ENCODE data around the gene KRTAP26-1. TPM values are rescaled to one million over a fixed set of nuclear protein-coding genes. Genes with fewer than 3 reads are reported as not detected.

The KRTAP26-1 gene
- total RNA-seq, 1 donor from 2014 or later, result not detected

DNA sequence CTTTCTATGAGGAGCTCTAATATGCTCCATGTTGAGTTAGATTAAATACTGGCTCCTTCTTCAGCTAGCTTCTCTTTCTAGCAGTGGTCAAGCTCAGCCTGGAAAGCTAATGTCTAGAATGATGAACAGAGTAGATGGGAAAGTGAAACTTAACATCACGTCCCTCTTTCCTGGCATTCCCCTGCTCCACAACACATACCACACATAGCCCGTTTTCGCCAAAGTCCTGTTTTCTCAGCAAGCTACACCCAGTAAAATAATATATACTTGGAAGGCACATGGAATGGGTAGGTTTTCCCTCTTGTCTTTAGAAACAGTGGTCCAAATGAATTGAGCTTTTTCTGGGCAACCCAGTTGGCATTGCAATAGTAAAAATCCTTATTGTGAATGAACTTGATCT, 13.6 kb upstream of the KRTAP26-1 start:
- intact Hi-C loops (cut with micrococcal nuclease), result no loop called here
- Mint-ChIP-seq H3K9me3 (no peaks in the 10 kb centered on the region), H3K27me3 (ENCODE audit: low read depth) (no peaks in the 10 kb centered on the region), H3K4me1 (ENCODE audit: low read depth) (no peaks in the 10 kb centered on the region), H3K27ac (no peak overlapping the region), H3K4me3 (ENCODE audit: low read depth) (no peak overlapping the region), H3K36me3 (ENCODE audit: low read depth) (no peaks in the 10 kb centered on the region)
- no peak for DNase-seq (ENCODE audit: low spot score)

DNA sequence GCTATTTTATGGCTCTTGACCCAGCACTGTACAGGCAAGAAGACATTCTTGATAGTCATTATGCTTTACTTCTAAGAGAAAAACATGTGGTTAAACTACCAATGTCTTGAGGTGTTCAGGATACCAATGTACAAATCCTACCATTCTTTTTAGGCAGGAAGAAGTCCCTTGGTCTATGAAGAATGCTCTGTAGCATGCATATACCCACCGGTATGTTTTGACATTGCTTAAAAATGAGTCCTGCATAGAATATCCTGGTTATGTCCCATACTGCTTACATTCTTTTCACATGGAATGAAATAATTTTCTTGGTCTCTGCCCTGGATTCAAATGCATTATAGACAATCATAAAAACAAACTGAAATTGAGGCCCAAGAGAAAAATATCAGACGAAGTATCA, 12.6 kb upstream of the KRTAP26-1 start:
- Mint-ChIP-seq H3K4me3 (ENCODE audit: low read depth) (no peak overlapping the region), H3K36me3 (ENCODE audit: low read depth) (no peaks in the 10 kb centered on the region)
- intact Hi-C loops (cut with micrococcal nuclease), result no loop called here

DNA sequence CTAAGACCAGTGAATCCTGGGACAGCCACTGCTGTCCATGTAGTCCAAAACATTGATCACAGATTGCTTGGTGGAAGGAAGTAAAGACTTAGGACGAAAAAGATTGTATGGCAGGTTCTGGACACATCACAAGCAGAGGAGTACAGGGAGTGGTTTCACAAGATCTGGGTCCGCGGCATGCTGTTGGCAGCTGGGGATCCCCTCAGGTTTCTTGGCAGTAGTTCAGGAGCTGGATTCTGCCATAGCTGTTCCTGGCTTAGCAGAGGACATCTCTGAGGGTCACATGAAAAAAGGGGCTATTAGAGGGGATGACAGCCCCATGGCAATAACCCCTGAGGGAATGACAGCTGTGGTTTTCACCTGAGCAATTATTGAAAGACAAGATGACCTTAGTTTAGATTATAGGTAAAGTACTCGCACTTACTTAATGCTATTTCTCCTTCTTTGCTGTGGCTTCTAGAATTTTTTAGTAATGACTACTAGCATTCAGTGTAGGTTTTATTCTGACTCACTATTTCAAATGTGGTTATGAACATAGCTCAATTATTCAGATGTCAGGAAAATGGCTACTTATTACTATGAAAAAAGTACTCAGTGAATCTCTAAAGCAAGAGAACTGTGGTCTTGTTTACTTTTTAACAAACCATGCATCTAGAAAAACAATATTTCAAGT, 9.2 kb upstream of the KRTAP26-1 start:
- Mint-ChIP-seq H3K4me3 (ENCODE audit: low read depth) (no peak overlapping the region), H3K4me1 (ENCODE audit: low read depth) (no peaks in the 10 kb centered on the region), H3K27ac (no peak overlapping the region), H3K9me3 (peaks cover 5% of the 10 kb centered on the region), H3K27me3 (ENCODE audit: low read depth) (no peaks in the 10 kb centered on the region), H3K36me3 (ENCODE audit: low read depth) (no peaks in the 10 kb centered on the region)
- DNase-seq (ENCODE audit: low spot score), result no peak
- intact Hi-C loops (cut with micrococcal nuclease), result no loop called here

More for the DNA sequence above, 12.6 kb upstream of the KRTAP26-1 start:
- no peaks in the 10 kb centered on the region for H3K4me1 Mint-ChIP-seq (ENCODE audit: low read depth)
- no peaks in the 10 kb centered on the region for H3K9me3 Mint-ChIP-seq
- H3K27ac Mint-ChIP-seq, result no peak overlapping the region
- DNase-seq (ENCODE audit: low spot score), result no peak
- no peaks in the 10 kb centered on the region for H3K27me3 Mint-ChIP-seq (ENCODE audit: low read depth)

DNA sequence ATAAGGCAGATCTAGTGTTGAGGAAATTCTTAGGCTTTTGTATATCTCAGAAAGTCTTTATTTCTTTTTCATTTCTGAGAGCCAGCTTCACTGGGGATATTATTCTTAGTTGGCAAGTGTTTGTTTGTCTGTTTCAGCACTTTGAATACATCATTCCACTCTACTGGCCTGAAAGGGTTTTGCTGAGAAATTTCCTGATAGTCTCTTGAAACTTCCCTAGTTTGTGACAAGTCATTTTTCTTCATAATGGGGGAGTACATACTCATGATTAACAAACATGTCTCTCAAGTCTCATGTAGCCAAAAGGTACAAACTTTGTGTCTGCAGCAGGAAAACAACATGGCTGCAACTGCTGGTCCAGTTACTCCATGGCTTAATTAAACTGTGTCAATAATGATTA, 6.3 kb upstream of the KRTAP26-1 start:
- Mint-ChIP-seq H3K9me3 (peaks cover 5% of the 10 kb centered on the region), H3K27me3 (ENCODE audit: low read depth) (no peaks in the 10 kb centered on the region), H3K4me1 (ENCODE audit: low read depth) (no peaks in the 10 kb centered on the region), H3K36me3 (ENCODE audit: low read depth) (no peaks in the 10 kb centered on the region), H3K27ac (no peak overlapping the region), H3K4me3 (ENCODE audit: low read depth) (no peak overlapping the region)
- no peak for DNase-seq (ENCODE audit: low spot score)
- intact Hi-C loops (cut with micrococcal nuclease), result no loop called here

DNA sequence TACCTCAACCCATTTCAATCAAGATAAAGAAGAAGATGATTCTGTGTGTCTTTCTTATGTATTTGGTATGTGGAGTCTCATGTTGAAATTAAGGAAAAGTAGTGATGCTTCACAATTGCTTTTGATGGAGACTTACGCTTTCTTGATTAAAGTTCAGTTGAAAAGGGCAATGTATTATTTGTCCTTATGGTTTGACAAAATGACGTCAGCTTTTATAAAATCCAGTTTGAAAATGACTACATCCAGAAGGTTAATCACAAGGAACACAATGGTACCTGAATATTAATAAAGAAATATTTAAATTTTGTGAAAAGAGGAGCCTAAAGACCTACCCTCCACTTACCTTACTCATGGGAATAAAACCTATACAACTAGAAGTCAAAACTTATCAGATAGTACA, 4.4 kb downstream of the KRTAP26-1 start:
- H3K4me3 Mint-ChIP-seq (ENCODE audit: low read depth), result no peak overlapping the region

DNA sequence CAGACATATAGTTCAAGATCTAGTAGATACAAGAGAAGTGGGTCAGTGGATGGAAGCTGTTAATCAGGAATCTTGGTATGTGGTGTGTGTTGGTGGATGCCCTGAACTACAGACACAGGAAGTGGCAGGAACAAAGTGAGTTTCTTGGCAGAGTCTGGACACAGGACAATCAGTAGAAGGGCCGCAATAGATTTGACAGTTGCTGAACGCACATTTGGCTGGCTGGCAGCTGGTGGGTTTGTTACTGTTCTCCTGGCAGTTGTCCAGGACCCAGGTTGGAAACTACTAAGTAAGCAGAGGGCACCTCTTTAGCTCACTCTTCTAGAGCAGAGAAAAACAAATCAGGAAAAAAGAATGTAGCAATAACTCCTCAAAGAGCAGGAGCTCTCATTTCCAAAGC, 13.2 kb downstream of the KRTAP26-1 start:
- Mint-ChIP-seq H3K9me3 (no peaks in the 10 kb centered on the region), H3K36me3 (ENCODE audit: low read depth) (no peaks in the 10 kb centered on the region), H3K4me1 (ENCODE audit: low read depth) (no peaks in the 10 kb centered on the region), H3K27me3 (ENCODE audit: low read depth) (no peaks in the 10 kb centered on the region), H3K27ac (no peak overlapping the region), H3K4me3 (ENCODE audit: low read depth) (no peak overlapping the region)
- DNase-seq (ENCODE audit: low spot score), result no peak
- intact Hi-C loops (cut with micrococcal nuclease), result no loop called here

More for the DNA sequence above, 4.4 kb downstream of the KRTAP26-1 start:
- no peaks in the 10 kb centered on the region for H3K4me1 Mint-ChIP-seq (ENCODE audit: low read depth)
- no peak for DNase-seq (ENCODE audit: low spot score)
- H3K27ac Mint-ChIP-seq, result no peak overlapping the region
- H3K9me3 Mint-ChIP-seq, result no peaks in the 10 kb centered on the region
- H3K27me3 Mint-ChIP-seq (ENCODE audit: low read depth), result no peaks in the 10 kb centered on the region
- intact Hi-C loops (cut with micrococcal nuclease), result no loop called here
- no peaks in the 10 kb centered on the region for H3K36me3 Mint-ChIP-seq (ENCODE audit: low read depth)

DNA sequence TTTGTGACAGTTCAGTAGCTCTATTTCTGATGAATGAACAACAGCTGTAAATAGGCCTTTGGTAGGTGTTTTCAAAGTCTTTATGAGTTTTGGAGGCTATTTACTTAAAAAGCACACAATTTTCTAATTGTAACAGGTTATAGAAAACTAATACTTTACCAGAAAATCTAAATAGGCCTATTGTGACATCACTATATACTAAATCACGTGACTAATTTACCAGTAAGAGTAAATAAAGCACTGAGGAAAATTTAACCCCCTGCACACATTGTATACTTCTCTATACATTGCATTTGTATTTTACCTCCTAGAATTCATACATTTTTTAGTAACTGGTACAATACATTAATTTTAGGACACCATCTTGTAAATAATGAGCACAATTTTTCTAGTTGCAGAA, 15.0 kb downstream of the KRTAP26-1 start:
- Mint-ChIP-seq H3K27me3 (ENCODE audit: low read depth) (no peaks in the 10 kb centered on the region), H3K36me3 (ENCODE audit: low read depth) (no peaks in the 10 kb centered on the region), H3K27ac (no peak overlapping the region), H3K9me3 (peaks cover 5% of the 10 kb centered on the region), H3K4me1 (ENCODE audit: low read depth) (no peaks in the 10 kb centered on the region), H3K4me3 (ENCODE audit: low read depth) (no peak overlapping the region)
- intact Hi-C loops (cut with micrococcal nuclease), result no loop called here
- DNase-seq (ENCODE audit: low spot score), result no peak

DNA sequence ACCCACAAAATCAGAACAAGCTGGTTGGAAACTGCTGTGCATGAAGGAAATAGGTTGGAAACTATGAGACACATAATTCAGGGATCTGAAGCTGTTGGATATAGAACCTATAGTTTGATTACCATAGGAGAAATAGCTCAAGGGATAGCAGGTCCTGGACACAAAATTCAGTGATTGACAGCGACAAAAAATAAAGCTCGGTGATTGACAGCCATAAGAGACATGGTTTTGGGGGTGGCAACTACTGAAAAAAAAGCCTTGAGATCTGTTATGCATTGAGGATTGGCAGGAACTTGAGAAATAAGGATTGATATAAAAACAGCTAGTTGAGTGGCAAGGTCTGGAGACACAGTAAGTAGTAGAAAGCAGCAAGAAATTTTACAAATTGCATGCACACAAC, 30.9 kb downstream of the KRTAP26-1 start, which contains the start of gene KRTAP25-1:
TSS of gene KRTAP25-1 (minus strand) at position 300 of the 400 bp plus-strand sequence. CDS start at position 276, 24 bp downstream.
- no peaks in the 10 kb centered on the region for H3K36me3 Mint-ChIP-seq (ENCODE audit: low read depth)
- no peak within 1 kb of the TSS for H3K27ac Mint-ChIP-seq
- DNase-seq (ENCODE audit: low spot score), result no peak
- no peaks in the 10 kb centered on the region for H3K4me1 Mint-ChIP-seq (ENCODE audit: low read depth)
- H3K27me3 Mint-ChIP-seq (ENCODE audit: low read depth), result no peaks in the 10 kb centered on the region
- intact Hi-C loops (cut with micrococcal nuclease), result no loop called here
- no peak within 1 kb of the TSS for H3K4me3 Mint-ChIP-seq (ENCODE audit: low read depth)
- no peaks in the 10 kb centered on the region for H3K9me3 Mint-ChIP-seq

DNA sequence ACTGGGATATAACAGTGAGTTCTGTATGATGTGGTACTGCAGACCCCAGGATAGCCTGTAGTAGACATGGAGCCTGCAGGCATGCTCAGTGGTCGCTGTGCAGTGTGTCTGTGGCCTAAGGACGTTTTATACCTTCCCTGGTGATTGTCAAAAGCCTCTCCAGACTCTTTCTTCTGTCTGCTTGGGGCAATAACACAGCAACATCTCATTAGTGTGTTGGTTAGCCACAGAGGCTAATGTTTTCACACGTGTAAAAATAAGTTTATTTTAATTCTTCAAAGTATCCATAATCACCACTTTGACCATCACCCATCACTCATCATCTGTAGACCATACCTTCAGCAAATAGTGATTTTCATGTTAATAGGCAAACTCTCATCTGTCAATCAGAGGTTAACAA, 37.3 kb downstream of the KRTAP26-1 start, which contains the start of gene KRTAP24-1:
TSS of gene KRTAP24-1 (minus strand) at position 101 of the 400 bp plus-strand sequence. CDS start at position 83, 18 bp downstream.
- Mint-ChIP-seq H3K27me3 (ENCODE audit: low read depth) (no peaks in the 10 kb centered on the region), H3K27ac (no peak within 1 kb of the TSS), H3K9me3 (no peaks in the 10 kb centered on the region), H3K4me1 (ENCODE audit: low read depth) (no peaks in the 10 kb centered on the region), H3K4me3 (ENCODE audit: low read depth) (no peak within 1 kb of the TSS), H3K36me3 (ENCODE audit: low read depth) (no peaks in the 10 kb centered on the region)
- no peak for DNase-seq (ENCODE audit: low spot score)
- intact Hi-C loops (cut with micrococcal nuclease), result no loop called here

DNA sequence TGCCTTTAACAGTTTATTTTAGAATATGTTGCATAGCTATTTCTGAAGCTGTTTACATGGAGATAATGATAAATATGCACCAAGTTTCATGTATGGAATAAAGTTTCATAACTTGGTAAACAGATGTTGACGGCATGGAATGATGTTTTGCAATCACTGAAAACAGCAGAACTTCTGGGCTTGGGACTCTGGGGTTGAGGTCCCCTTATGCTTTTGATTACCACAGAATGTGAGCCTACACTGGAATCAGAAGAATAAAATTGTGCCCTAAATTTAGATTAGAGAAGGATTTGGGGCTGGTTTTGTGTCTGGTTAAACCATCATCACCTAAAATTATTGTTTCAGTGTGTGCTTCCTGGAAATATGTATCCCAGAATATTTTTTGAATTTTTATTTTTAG, 48.5 kb downstream of the KRTAP26-1 start:
- no peaks in the 10 kb centered on the region for H3K4me1 Mint-ChIP-seq (ENCODE audit: low read depth)
- no peak for DNase-seq (ENCODE audit: low spot score)
- no peaks in the 10 kb centered on the region for H3K36me3 Mint-ChIP-seq (ENCODE audit: low read depth)
- H3K27ac Mint-ChIP-seq, result no peak overlapping the region
- intact Hi-C loops (cut with micrococcal nuclease), result no loop called here
- no peaks in the 10 kb centered on the region for H3K27me3 Mint-ChIP-seq (ENCODE audit: low read depth)
- no peaks in the 10 kb centered on the region for H3K9me3 Mint-ChIP-seq
- H3K4me3 Mint-ChIP-seq (ENCODE audit: low read depth), result no peak overlapping the region

DNA sequence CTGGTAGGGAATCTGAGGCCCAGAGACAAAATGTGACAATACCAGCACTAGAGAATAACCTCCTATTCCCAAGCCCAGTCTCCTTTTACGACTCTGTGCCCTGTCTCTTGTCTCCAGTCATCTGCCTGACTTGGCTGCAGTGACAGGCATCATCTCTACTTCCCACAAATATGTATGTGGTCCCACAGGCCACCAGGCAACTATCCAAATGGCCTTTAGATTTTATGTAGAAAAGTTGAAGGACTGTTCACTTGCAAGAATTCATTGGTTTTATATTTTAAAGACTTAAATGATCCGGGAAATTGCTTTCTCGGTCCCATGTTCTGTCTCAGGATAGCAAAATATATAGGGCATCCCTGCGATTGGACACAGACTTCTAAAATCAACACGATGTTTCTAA, 49.0 kb downstream of the KRTAP26-1 start:
- no peak overlapping the region for H3K27ac Mint-ChIP-seq
- H3K9me3 Mint-ChIP-seq, result no peaks in the 10 kb centered on the region
- H3K27me3 Mint-ChIP-seq (ENCODE audit: low read depth), result no peaks in the 10 kb centered on the region
- H3K4me1 Mint-ChIP-seq (ENCODE audit: low read depth), result no peaks in the 10 kb centered on the region
- H3K4me3 Mint-ChIP-seq (ENCODE audit: low read depth), result no peak overlapping the region
- DNase-seq (ENCODE audit: low spot score), result no peak
- intact Hi-C loops (cut with micrococcal nuclease), result no loop called here
- no peaks in the 10 kb centered on the region for H3K36me3 Mint-ChIP-seq (ENCODE audit: low read depth)

DNA sequence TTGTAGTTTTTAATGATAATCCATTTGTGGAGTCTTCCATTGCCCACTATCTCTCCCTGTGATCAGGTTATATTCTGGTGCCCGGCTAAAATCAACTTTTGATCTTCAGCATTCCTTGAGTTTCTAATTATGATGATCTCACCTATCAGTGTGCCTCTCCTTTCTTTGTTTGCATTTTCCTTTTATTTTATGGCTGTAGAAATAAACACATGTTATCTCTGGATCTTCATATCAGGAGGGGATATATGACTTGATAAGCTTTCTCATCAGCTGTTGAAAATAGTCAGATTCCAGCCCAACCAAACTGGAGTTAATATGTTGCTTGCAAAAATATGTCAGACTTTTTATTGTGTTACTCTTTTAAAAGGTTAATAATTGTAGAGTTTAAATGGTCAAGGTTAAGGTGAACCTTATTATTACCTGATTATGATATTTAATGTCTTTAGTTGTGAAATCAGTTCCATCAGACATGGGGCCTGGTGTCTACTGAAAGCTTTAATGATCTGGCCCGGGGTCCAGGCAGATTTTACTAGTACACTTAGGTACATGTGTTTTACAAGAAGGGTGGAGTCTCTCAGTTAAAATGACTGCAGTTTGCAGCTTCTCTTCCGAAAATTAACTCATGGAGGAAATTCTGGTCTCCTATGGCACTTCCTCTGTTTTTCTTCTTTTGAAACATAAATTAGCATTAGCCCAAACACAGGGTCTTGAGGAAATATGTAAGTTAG, 50.1 kb downstream of the KRTAP26-1 start:
- no peak overlapping the region for H3K27ac Mint-ChIP-seq
- H3K4me1 Mint-ChIP-seq (ENCODE audit: low read depth), result no peaks in the 10 kb centered on the region
- no peaks in the 10 kb centered on the region for H3K27me3 Mint-ChIP-seq (ENCODE audit: low read depth)
- H3K4me3 Mint-ChIP-seq (ENCODE audit: low read depth), result no peak overlapping the region
- H3K36me3 Mint-ChIP-seq (ENCODE audit: low read depth), result no peaks in the 10 kb centered on the region
- peaks cover 3% of the 10 kb centered on the region for H3K9me3 Mint-ChIP-seq
- intact Hi-C loops (cut with micrococcal nuclease), result no loop called here
- no peak for DNase-seq (ENCODE audit: low spot score)

Measured in activated T-helper 2 cell treated with anti-CD3 and anti-CD28 coated beads, Interferon-gamma antibody, Interleukin-2, Interleukin-4, amounts not matched to agents 10 μg/mL and 5 μg/mL and 100 μg/mL, durations not matched to agents 14 hours and 24 hours and 36 hours (primary cell).